NCI-H526 (cell line): ENCODE results near the gene EVA1C.
A peak's percentile ranks its signal among the peaks of the same experiment; 100 is the strongest.
"Not testable (repeated sequence)": the region's sequence is repeated elsewhere in the genome, so short reads cannot be mapped to it uniquely, and the experiment has no call there.

Source experiments
- DNase-seq, 2 experiments: peaks; one replicate each; lab custom pipeline; 2025; lab: John Stamatoyannopoulos, UW

EVA1C gene

GRCh38 chr21:32462564-32462963 is 50.1 kb downstream of the EVA1C start:
- not testable (repeated sequence) for DNase-seq

DNA sequence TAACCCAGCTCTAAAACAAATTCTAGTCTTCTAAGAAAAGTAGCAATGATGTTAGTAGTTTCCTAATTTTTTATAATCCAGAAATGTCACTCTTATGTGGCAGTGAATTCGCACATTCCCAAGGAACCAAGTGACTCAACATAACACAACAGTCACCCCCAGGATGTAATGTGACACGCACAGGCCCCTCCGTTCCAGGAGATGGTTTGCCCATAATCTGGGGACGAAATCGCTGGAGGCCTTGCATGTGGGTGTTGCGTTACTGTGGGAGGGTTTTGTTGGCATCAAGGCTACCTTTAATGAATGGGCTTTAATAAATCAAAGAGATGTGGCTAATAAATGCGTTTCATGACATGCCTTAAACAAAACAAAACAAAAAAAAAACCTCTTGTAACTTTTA is 50.9 kb downstream of the EVA1C start:
- DNase-seq: no peak

- DNase-seq: no peak
Measured at GRCh38 chr21:32463889-32464300, 51.4 kb downstream of the EVA1C start.

DNA sequence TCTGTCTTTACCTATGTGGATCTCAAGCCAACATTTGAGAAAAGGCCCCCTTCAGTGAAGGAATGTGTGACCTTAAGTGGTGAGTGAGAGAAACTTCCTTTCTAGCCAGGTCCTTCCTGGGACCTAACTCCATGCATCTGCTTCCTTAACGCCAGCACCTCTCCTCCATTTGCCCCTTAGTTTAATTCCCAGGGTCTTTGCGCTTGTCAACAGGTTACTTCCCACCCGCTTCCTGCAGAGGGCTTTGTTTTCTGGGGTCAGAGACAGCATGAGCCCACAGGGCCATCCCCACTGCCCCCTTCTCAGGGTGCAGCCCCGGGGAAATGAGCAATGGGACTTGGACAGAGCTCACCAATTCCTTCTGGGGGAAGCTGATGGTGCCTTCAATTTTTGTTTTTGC is 54.8 kb downstream of the EVA1C start:
- no peak for DNase-seq

- no peak for DNase-seq
Measured at GRCh38 chr21:32468681-32469111, 56.2 kb downstream of the EVA1C start.

- DNase-seq: no peak
Measured at GRCh38 chr21:32469628-32470027, 57.1 kb downstream of the EVA1C start.

DNA sequence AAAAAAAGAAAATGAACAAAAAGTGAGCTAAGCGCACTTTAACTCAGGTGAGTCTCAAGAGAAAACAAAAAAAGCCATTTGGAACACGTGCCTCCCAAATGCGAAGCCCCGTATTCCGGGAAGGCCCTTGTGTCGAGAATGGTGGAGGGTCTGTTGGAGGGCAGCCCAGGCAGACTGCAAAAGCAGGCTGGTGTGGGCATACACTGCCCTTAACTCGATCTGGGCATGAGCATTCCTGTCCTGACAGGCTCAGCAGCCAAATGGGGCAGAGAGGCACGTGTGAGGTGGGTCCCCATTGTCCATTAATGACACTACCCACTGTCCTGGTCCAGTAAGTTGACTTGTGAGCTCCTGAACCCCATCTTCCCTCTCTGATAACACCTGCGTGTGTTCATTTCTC is 57.7 kb downstream of the EVA1C start:
- DNase-seq: no peak

- no peak for DNase-seq
Measured at GRCh38 chr21:32472890-32473765, 60.6 kb downstream of the EVA1C start.

DNA sequence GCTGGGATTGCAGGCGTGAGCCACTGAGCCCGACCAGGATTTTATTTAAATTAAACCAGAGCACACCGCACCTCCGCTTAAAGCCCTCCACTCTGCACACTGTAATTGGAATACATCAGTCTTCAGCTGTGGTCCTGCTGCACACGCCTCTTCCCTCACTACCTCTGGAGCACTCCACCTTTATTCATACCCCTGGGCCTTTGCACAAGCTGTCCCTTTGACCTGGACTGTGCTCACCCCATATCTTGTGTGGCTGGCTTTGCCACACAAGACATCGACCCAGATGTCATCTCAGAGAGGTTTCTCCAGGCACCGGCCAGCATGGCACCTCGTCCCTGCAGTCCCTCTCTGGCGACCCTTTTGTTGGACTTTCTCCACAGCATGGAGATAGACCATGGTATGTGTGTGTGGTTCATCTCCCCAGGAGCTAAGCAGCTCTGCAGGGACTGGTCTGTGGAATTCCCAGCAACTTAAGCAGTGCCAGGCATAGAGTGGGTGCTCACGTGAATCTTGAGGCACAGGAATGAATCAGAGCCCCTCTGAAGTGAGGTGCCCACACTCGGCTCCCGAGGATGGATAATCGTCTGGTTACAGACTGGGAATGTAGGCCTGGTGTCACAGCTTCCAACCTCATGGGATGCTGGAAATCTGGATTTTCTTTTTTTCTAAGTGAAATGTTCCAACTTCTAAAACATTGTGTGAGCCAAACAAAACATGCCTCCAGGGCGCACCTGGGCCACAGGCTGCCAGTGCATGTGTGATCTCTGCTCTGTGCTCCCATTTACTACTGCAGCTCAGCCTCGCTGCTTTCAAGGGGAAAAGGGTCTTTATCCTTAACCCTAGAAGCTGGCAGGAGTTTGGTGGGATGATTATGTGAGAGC is 61.9 kb downstream of the EVA1C start:
- no peak for DNase-seq

GRCh38 chr21:32475162-32475812 is 62.8 kb downstream of the EVA1C start:
- DNase-seq: no peak

- no peak for DNase-seq
Measured at GRCh38 chr21:32476661-32477423, 64.3 kb downstream of the EVA1C start.

GRCh38 chr21:32477424-32477745 is 64.9 kb downstream of the EVA1C start:
- no peak for DNase-seq

GRCh38 chr21:32481875-32482408 is 69.4 kb downstream of the EVA1C start:
- DNase-seq: no peak

- DNase-seq: no peak
Measured at GRCh38 chr21:32482565-32483292, 70.2 kb downstream of the EVA1C start.

DNA sequence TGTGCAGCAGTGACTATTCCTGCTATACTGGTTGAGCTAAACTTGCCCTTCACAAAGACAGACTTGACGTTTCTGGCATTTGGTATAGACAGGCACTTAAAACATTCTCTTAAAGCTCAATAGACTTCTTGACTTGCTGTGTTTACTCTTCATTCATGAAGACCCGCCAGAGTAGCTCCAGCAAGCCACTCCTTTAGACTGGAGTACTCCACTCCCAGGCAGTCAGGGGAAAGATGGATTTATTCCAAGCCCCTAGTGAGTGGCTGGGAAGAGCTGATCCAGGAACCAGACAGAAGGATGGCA is 70.7 kb downstream of the EVA1C start:
- DNase-seq: peak; percentile 90 to 91

GRCh38 chr21:32484706-32485380 is 72.3 kb downstream of the EVA1C start:
- no peak for DNase-seq

DNA sequence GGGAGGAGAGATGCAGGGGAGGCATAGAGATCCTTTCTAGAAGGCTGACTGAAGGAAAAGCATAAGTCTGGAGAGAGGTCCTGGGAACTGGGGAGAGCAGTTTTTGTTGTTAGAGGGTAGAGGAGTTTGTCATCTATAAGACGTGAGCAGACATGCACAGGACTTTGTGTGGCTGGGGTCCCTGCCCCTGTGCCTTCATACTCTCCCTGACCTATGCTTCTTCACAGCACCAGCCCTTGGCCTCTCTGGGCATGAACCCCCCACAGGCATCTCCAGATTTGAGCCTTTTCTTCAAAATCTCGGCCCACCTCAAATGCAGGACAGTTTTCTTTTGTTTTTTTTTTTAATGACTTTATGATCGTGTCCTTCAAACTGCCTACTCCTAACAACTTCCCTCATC is 79.9 kb downstream of the EVA1C start:
- DNase-seq: no peak

DNA sequence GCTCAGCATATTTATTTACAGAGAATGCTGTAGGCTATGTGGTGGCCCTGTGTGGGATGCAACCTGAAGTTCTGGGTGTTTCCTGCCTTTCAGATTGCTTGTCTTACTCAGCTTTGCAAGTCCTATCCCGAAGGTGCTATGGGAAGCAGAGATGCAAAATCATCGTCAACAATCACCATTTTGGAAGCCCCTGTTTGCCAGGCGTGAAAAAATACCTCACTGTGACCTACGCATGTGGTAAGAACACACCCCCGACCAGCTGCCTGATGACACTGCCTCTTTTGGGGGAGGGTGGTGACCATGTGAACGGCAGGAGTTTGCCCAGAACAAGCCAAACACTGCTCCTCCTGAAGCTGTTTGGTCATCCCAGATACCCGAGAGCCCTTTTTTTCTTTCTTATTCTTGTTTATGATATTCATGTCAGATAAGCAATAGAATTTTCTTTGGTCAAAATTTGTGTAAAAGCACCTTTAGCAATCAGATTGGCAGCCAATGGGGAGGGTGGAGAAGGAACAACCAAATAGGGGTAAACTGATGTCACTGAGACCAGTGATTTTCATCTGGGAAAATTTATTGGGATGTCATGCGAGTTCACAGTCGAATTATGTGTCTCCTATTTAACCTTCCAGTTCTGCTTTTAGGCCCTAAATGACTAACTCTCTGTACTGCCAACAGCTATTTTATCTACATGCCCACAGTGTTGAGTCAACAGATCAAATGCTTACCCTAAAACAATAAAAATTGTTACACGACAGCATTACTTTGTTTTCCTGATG is 82.6 kb downstream of the EVA1C start:
- DNase-seq: no peak

GRCh38 chr21:32496568-32496967 is 84.1 kb downstream of the EVA1C start:
- no peak for DNase-seq
